ENCODE results near the gene KLF6.

Gene KLF6

DNA sequence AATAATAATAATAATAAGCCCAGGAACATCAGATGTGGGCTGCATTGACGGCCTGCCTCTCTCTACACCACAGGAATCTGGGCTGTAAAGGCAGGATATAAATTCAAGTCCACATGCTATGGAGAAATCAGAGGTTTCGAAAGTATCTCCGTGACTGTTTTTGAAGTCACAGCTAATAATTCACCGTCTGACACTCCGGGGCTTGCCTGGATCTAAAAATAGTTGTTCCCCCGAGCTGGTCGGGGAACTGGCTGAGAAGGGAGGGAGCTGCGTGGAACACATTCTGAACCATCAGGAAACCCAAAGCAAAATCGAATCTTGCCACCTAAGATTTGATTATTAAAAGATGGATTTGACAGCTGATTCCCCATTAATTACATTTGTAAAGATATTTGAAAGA lies 35.4 kb downstream of the KLF6 start:
- TF ChIP-seq, protein P1, sequence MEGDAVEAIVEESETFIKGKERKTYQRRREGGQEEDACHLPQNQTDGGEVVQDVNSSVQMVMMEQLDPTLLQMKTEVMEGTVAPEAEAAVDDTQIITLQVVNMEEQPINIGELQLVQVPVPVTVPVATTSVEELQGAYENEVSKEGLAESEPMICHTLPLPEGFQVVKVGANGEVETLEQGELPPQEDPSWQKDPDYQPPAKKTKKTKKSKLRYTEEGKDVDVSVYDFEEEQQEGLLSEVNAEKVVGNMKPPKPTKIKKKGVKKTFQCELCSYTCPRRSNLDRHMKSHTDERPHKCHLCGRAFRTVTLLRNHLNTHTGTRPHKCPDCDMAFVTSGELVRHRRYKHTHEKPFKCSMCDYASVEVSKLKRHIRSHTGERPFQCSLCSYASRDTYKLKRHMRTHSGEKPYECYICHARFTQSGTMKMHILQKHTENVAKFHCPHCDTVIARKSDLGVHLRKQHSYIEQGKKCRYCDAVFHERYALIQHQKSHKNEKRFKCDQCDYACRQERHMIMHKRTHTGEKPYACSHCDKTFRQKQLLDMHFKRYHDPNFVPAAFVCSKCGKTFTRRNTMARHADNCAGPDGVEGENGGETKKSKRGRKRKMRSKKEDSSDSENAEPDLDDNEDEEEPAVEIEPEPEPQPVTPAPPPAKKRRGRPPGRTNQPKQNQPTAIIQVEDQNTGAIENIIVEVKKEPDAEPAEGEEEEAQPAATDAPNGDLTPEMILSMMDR (IDR thresholded peaks at IDR 0.05; ENCODE audit: low read length, missing control alignments), result no peak
- no peak overlapping the region for H3K4me3 ChIP-seq (replicated peaks; ENCODE audit: low read depth, low read length)
- peak; percentile 82 for DNase-seq (ENCODE audit: low read depth)

DNA sequence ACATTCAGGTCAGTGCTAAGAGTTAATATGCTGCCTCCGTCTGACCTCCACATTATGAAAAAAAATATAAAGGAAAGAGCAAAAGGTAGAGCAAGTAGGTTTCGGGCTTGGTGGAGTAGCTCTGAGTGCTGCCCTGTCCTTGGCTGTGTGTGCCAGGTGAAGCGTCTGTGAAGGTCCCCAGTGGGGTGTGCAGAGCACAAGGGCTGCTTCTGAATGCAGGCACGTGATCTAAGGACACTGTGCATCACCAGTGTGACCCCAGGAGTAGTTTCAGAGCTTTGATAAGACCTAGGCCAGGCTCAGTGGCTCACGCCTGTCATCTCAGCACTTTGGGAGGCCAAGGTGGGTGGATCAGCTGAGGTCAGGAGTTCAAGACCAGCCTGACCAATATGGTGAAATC lies 36.0 kb downstream of the KLF6 start:
- DNase-seq (ENCODE audit: low read depth), result no peak
- no peak overlapping the region for H3K4me3 ChIP-seq (replicated peaks; ENCODE audit: low read depth, low read length)
- TF ChIP-seq, protein P1 (IDR thresholded peaks at IDR 0.05; ENCODE audit: low read length, missing control alignments), result no peak

DNA sequence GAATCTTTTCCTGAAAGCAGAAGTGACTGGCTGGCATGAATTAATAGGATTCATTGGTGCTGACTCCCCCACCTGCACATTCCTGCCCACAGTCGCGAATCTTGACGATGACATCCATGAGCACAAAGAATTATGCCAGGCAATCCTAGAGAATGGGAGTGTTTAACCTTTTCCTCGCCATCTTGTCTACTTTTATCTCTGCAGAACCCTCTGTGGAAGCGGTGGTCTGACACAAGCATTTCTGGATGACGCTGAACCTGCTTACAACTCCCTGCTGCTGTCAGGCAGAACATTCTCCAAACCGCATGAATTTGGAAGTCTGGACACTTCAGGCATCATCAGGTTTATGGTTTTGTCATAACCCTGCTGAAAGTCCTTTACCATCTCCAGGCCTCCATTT lies 36.5 kb downstream of the KLF6 start:
- H3K4me3 ChIP-seq (replicated peaks; ENCODE audit: low read depth, low read length), result no peak overlapping the region
- DNase-seq (ENCODE audit: low read depth), result no peak
- TF ChIP-seq, protein P1 (IDR thresholded peaks at IDR 0.05; ENCODE audit: low read length, missing control alignments), result no peak

DNA sequence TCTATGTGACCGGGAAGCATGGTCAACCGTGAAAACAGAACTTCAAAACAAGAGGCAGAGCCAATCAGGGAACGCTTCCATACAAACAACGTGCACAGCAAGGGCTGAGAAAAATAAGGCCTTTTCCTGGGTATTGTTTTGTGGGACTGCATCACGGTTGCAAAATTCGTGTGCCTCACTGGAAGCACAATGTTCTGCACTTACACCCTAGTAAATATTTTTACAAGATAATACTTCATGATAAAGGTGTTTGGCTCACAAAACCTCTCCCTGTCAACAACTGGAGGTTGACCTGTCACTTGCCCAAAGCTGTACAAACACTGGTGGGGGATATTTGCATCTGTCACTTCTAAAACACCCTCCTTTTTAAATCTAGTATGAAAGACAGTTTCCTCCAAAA lies 37.0 kb downstream of the KLF6 start:
- no peak overlapping the region for H3K4me3 ChIP-seq (replicated peaks; ENCODE audit: low read depth, low read length)
- TF ChIP-seq, protein P1 (IDR thresholded peaks at IDR 0.05; ENCODE audit: low read length, missing control alignments), result no peak
- DNase-seq (ENCODE audit: low read depth), result peak; percentile 93

DNA sequence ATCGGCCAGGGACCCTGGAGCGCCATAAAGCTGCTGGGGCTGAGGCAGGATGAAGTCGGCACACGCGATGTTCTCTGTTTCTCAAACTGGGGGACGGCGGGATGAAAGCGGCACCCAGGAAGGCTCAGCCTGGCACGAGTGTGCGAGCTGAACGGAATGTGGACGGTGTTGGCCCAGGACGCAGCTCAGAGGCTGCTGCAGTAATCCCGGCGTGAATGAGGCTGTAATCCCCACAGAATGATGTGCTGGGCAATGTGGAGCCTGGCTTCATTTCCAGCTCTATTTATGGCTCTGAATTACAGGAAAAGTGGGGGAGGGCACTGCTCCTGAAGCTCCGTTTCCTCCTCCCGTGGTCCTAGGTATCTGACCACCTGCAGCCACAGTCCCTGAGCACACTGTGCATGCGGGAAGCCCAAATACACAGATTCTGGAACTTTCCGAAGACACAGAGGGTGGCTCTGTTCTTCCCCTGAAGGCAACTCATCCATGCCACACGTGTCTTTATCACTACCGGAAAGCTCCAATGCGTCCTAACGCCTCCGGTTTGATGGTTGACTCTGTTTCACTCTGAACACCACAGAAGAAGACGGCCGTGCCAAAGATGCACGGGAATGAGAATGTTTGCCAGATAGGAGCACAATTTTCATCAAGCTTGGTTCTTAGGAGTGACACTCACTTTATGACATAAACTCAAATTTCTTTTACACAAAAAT lies 37.6 kb downstream of the KLF6 start:
- DNase-seq (ENCODE audit: low read depth), result no peak
- no peak overlapping the region for H3K4me3 ChIP-seq (replicated peaks; ENCODE audit: low read depth, low read length)
- TF ChIP-seq, protein P1 (IDR thresholded peaks at IDR 0.05; ENCODE audit: low read length, missing control alignments), result no peak

DNA sequence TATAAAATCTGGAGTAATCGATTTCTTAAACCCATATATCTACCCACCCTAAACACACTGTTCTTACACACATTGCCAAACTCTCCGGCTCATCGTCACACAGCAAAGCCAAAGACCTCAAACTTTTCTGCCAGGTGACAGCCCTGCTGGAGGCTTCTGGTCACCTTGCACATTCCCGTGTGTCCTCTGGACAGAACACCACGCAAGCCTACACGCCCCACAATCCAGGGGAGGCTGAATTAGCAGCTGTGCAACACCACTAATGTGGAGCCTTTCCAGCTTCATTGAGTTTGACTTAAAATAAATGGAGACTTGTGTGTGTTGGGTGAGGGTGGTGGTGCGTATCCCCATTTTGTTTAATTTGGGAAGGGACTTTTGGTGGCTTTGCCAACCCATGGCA lies 38.4 kb downstream of the KLF6 start:
- no peak for DNase-seq (ENCODE audit: low read depth)
- H3K4me3 ChIP-seq (replicated peaks; ENCODE audit: low read depth, low read length), result no peak overlapping the region
- TF ChIP-seq, protein P1 (IDR thresholded peaks at IDR 0.05; ENCODE audit: low read length, missing control alignments), result no peak

DNA sequence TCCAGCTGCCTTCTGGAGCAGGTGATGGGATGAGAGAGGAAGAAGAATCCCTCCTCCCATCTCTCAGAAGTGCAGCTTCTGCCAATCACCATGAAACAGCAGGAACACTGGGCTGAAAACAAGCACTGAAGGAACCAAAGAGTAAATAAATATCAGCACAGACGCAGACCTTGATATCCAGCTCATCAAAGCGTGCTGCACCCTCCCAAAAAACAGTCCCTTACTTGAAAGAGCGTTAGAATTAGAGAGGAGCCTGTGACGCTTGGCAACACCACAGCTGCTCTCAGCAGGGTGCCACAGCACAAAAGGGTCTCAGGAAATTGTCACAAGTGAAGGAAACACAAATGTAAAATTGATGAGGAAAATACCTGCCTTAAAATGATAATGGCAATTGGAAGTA lies 39.5 kb downstream of the KLF6 start:
- H3K4me3 ChIP-seq (replicated peaks; ENCODE audit: low read depth, low read length), result no peak overlapping the region
- no peak for DNase-seq (ENCODE audit: low read depth)
- TF ChIP-seq, protein P1 (IDR thresholded peaks at IDR 0.05; ENCODE audit: low read length, missing control alignments), result no peak
